Body of pancreas (tissue), 4 donors: ENCODE measurements around the gene TMEM119. TPM values are rescaled to one million over a fixed set of nuclear protein-coding genes. Genes with fewer than 3 reads are reported as not detected.
A peak's percentile ranks its signal among the peaks of the same experiment; 100 is the strongest.
"Not testable (repeated sequence)": the region's sequence is repeated elsewhere in the genome, so short reads cannot be mapped to it uniquely, and the experiment has no call there.

Experiments used
- ATAC-seq: fragments of 150-250 bp; one replicate; pipeline ENCODE4 v1.9.1; 2016
- DNase-seq, 4 donors: peaks; one replicate each; pipeline ENCODE4 v3.0.0-alpha.2; 2019
- H3K27ac ChIP-seq, 4 donors: fragments of 200-600 bp; sonication (generic); 1 replicate in 3 of 4; 2 replicates in 1 of 4; pipeline versions ENCODE4 v1.5.1 to v1.6.1; 2016 to 2019; ENCODE audit warnings: mild to moderate bottlenecking in 1 of 4, mixed read lengths in 1 of 4, moderate library complexity in 1 of 4
- H3K27me3 ChIP-seq, 2 donors: fragments of 200-600 bp; sonication (generic); one replicate each; pipeline ENCODE4 v1.6.0; 2016; ENCODE audit warnings: mild to moderate bottlenecking in 1 of 2
- H3K36me3 ChIP-seq, 2 donors: fragments of 200-600 bp; sonication (generic); replicated peaks in 1 of 2; 2 replicates each; pipeline ENCODE4 v1.5.1; 2016; ENCODE audit warnings: low read depth in 2 of 2; ENCODE audit not compliant: insufficient read depth in 1 of 2
- H3K4me1 ChIP-seq: fragments of 200-600 bp; sonication (generic); one replicate; pipeline ENCODE4 v1.6.0; 2016
- H3K4me3 ChIP-seq, 2 donors: fragments of 200-600 bp; sonication (generic); 1 replicate in 1 of 2; 2 replicates in 1 of 2; pipeline ENCODE4 v1.5.1; 2016 to 2019
- H3K9me3 ChIP-seq, 3 donors: fragments of 200-600 bp; sonication (generic); 1 replicate in 2 of 3; 2 replicates in 1 of 3; pipeline ENCODE4 v1.5.1; 2016
- CTCF ChIP-seq, 7 experiments: fragments of 450-650 bp in 4 of 7; fragments of 200-600 bp in 3 of 7; sonication (generic) in 3 of 7; IDR thresholded peaks; one replicate each; pipeline ENCODE4 v1.5.1; 2016 to 2019; ENCODE audit warnings: antibody characterized with exemption in 7 of 7
- POLR2A ChIP-seq, 3 donors: fragments of 450-650 bp; IDR thresholded peaks; one replicate each; pipeline ENCODE4 v1.6.1; 2016; ENCODE audit warnings: antibody characterized with exemption in 3 of 3, mild to moderate bottlenecking in 2 of 3
- WGBS, 2 donors: methylation state at CpG; one replicate each; pipeline ENCODE4 v1.1.5; 2017; 5-methylcytosine and 5-hydroxymethylcytosine counted together
- intact Hi-C: fragments of 100-400 bp; cut with DNase I; formaldehyde crosslinking; loops from one replicate; pipeline ENCODE4 v1.15.1; 2023
- total RNA-seq, 2 donors: library from RNA; depleted of rRNA; stranded (reverse); fragments of >200 nt; gene quantifications; one replicate each; pipeline ENCODE4 v1.1.0, GENCODE V29; 2016

The TMEM119 gene
- total RNA-seq, 2 donors from 2014 or later: 5.9 to 6.5 TPM

DNA sequence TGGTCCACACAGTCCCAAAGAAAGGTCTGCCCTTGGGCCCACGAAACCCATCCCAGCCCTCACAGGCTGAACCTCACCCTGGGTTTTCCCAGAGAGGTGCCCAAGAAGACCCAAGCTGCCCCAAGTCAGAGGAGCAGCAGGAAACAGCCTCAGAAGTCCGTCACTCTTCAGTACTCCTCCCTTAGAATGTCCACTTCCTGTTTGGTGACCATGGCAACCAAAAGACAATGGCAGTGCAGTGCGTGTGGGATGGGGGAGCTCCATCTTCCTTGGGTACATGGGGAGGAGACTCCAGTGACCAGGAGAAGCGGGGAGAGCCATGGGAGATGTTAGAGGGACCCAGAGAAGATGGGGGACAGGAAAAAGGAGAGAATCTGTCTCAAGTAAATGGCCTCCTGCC lies 24.5 kb upstream of the TMEM119 start:
- intact Hi-C loops: no loop called here
- peak in 1 of 4 donors; percentile 41 for DNase-seq
- H3K27ac ChIP-seq: no peak overlapping the region
- no peaks in the 10 kb centered on the region for H3K4me1 ChIP-seq
- no peak overlapping the region for H3K4me3 ChIP-seq
- H3K27me3 ChIP-seq: no peaks in the 10 kb centered on the region
- H3K36me3 ChIP-seq: no peaks in the 10 kb centered on the region
- H3K9me3 ChIP-seq: no peaks in the 10 kb centered on the region
- TF ChIP-seq POLR2A (IDR thresholded peaks at IDR 0.05): no peak
- TF ChIP-seq CTCF (IDR thresholded peaks at IDR 0.05): no peak
- peak; percentile 22 for ATAC-seq
- WGBS, 2 donors: 37 to 41% methylated on average over 2 to 4 of the region's 4 CpGs

DNA sequence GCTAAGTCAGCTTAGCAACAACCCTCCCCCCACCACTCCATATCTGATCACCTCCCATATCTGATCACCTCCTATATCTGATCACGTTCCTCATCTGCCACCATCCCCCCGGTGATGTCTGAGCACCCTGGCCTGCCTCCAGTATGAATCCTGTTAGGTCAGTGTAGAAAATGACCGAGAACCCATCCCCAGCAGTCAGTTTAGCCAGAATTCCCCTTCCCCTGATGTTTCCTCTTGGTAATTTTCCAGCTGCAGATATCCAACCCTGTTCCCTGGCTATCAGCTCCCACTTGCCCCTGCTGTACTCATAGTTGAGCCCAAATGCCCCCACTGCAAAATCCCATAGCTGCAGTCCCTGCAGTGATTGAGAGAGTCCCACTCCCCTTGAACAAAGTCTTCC lies 23.3 kb upstream of the TMEM119 start:
- H3K36me3 ChIP-seq: no peaks in the 10 kb centered on the region
- 38 to 56% methylated on average over 3 of the region's 3 CpGs for WGBS, 2 donors
- ATAC-seq (no peak), DNase-seq (no peak)
- no peak overlapping the region for H3K27ac ChIP-seq
- no peaks in the 10 kb centered on the region for H3K9me3 ChIP-seq
- TF ChIP-seq POLR2A (IDR thresholded peaks at IDR 0.05) (no peak), CTCF (IDR thresholded peaks at IDR 0.05) (no peak)
- H3K4me1 ChIP-seq: no peaks in the 10 kb centered on the region
- H3K27me3 ChIP-seq: no peaks in the 10 kb centered on the region
- H3K4me3 ChIP-seq: no peak overlapping the region
- intact Hi-C loops: no loop called here

DNA sequence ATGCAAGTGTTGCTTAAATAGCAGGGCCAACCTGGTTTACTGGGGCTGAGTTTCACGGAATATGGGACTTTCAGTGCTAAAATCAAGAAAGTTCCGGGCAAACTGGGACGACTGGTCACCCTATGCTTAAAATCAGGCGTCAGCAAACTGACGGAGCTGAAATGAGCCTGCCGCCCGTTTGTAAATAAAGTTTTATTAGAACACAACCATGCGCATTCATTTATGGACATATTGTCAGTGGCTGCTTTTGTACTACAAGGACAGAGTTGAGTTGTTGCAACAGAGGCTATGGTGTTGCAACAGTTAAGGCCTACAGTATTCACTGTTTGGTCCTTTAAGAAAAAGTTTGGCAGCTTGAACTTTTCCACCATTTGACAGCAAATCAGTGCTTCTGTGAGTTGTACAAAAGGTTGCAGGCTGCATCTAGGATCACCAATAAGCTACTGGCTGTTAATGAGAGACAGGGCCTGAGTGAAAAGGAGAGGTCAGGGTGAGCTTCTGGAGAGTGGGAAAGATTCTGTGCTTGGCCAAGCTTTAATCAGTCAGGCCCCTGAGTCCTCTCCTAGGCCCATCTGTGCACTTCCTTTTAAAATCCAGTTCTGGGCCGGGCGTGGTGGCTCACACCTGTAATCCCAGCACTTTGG lies 22.5 kb upstream of the TMEM119 start:
- no peak for ATAC-seq
- Histone ChIP-seq H3K27ac (no peak overlapping the region), H3K36me3 (no peaks in the 10 kb centered on the region), H3K4me1 (no peaks in the 10 kb centered on the region), H3K9me3 (no peaks in the 10 kb centered on the region), H3K4me3 (no peak overlapping the region), H3K27me3 (no peaks in the 10 kb centered on the region)
- 73 to 79% methylated on average over 3 to 7 of the region's 10 CpGs for WGBS, 2 donors
- DNase-seq: peak in 1 of 4 donors; percentile 44
- TF ChIP-seq POLR2A (IDR thresholded peaks at IDR 0.05) (no peak), CTCF (IDR thresholded peaks at IDR 0.05) (no peak)
- intact Hi-C loops: no loop called here

- TF ChIP-seq CTCF (IDR thresholded peaks at IDR 0.05): no peak
- no peak for TF ChIP-seq POLR2A (IDR thresholded peaks at IDR 0.05)
- no peaks in the 10 kb centered on the region for H3K27me3 ChIP-seq
- H3K4me1 ChIP-seq: no peaks in the 10 kb centered on the region
- no peak for DNase-seq
- WGBS, 2 donors: 39 to 45% methylated on average over 14 of the region's 14 CpGs
- H3K27ac ChIP-seq: no peak overlapping the region
- H3K9me3 ChIP-seq: no peaks in the 10 kb centered on the region
- no peak for ATAC-seq
- no peak overlapping the region for H3K4me3 ChIP-seq
- H3K36me3 ChIP-seq: no peaks in the 10 kb centered on the region
- intact Hi-C loops: no loop called here
Measured at GRCh38 chr12:108619369-108620160, 21.7 kb upstream of the TMEM119 start.

GRCh38 chr12:108618953-108619274 lies 21.0 kb upstream of the TMEM119 start:
- WGBS, 2 donors: 52 to 60% methylated on average over 4 of the region's 4 CpGs
- H3K27me3 ChIP-seq, DNase-seq, H3K9me3 ChIP-seq, H3K36me3 ChIP-seq, H3K4me1 ChIP-seq, H3K4me3 ChIP-seq, H3K27ac ChIP-seq, intact Hi-C loops, ATAC-seq: not testable (repeated sequence)
